EH (cell line): ENCODE results near the gene BLOC1S3.

Source experiments
- DNase-seq: peaks from one replicate; pipeline ENCODE4 v3.0.0-alpha.2; 2015; ENCODE audit warnings: low read depth

Gene BLOC1S3, protein sequence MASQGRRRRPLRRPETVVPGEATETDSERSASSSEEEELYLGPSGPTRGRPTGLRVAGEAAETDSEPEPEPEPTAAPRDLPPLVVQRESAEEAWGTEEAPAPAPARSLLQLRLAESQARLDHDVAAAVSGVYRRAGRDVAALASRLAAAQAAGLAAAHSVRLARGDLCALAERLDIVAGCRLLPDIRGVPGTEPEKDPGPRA

DNA sequence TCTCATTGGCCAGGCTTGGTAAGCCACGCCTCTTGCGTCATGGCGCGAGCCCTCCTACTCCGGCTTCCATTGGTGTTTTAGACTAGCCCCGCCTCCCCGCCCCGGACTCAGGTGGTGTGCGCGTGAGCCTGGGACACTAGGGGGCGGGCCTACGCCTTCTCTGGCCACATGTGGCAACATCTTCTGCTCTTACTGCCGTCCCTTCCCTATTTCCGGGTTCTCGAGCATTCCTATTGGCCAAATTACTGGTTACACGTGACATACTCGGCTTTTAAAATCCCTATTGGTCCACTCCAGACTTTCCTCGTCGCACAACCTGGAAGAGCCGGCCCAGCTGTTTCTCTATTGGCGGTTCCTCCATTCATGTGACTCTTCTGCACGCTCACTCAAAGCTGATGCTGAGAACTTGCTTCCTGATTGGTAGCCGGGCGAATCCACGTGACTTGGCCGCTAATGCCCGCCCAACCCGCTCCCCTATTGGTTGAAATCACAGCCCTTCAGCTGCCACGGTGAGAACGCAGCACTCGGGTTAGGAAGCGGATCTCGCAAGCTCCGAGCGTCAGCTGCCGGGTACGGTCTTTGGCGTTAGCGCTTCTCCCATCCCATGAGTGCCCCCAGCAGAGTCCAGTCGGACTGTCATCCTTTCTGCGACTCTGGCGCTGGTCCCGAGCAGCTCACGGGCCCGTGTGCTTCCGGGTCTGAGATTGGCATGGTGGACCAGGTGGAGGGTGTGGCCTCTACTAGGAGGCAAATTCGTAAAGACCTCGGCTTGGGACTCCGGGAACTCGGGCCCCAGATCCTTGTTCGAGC, at the start of gene BLOC1S3:
Gene BLOC1S3 (plus strand): TSS at position 523 of the 810 bp plus-strand sequence. CDS start 513 bp downstream, outside the sequence.
- DNase-seq = peak; percentile 100

DNA sequence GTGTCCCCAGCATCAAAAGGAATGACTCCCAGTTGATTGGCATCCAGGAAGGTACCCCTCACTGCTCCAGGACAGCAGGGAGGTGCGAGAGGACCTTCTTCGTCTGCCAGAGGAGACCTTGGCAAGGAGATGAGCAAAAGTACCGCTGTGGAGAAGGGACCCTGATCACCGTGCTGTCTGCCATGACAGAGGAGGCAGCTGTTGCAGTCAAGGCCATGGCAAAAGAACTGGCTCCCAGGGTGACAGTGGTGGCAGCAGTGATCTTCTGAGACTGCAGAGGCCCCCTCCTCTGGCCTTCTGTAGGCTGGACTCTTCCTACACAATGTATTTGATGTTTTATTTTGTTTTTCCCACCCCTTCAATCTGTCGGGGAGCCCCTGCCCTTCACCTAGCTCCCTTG, 49.8 kb upstream of the BLOC1S3 start:
- DNase-seq = no peak

DNA sequence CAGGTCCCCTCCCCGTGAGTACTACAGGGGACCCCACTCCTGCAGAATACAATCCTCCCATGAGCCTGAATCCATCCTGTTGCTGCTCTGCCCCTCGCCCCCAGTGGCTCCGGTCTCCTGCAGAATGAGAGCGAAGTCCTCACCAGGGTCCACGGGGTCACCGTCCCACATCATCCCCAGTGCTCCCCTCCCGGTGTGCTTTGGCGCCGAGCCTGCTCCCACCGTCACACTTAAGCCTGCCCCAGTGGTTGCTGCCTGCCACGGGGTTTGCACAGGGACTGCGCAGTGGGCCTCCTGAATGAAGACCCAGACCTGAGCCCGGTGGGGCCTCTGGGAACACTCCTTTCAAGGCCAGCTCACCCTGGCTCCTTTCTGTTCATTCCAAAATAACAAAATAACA, 48.3 kb upstream of the BLOC1S3 start:
- no peak for DNase-seq

DNA sequence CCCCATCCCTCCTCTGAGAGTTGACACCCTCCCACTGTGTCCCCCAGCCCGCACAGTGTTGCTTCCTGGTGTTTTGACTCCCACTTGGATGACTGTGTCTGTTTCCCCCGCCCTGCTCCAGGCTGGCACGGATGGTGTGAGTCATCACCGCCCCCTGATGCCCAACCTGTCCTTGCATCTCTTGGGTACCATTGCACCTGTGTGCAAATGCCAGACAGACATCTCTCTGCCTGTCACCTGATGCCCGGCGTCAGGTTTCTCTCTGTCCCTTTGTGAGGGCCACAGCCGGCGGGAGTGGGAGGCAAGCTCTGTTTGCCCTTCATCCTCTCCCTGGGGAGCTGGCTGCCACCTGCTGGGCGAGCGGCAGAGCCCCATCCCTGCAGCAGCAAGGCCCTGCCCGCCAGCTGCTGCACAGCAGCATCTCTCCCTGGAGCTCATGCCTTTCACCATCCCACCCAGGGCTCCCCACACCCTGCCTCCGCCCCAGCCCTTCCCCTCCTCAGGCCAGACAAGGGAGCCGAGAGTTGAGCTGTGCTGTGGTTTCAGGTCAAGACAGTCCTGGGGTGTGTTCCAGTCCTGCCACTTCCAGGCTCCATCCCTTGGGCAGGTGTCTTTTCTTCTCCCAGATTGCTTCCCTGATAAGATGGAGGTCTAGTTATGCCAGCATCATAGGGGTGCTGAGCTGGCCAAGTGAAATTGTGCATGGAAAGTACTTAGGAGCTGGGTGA, 47.5 kb upstream of the BLOC1S3 start:
- DNase-seq = peak; percentile 28

DNA sequence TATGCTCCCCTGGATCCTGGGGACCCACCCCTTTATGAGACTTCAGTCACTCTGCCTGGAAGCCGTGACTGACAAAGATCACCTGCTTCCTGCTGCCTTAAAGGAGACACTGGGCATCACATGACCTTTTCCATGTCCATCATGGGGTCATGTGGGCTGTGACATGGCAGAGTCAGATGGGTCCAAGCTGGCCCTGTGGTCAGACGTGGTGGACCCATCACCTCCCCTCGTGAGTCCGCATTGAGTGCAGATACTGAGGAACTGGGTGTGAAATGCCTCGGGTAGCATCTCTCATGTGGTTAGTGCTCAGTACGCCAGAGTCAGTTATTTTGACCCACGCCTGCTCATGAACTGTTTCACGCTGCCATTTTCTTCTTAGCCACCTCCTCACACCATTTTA, 44.9 kb upstream of the BLOC1S3 start:
- DNase-seq = no peak

DNA sequence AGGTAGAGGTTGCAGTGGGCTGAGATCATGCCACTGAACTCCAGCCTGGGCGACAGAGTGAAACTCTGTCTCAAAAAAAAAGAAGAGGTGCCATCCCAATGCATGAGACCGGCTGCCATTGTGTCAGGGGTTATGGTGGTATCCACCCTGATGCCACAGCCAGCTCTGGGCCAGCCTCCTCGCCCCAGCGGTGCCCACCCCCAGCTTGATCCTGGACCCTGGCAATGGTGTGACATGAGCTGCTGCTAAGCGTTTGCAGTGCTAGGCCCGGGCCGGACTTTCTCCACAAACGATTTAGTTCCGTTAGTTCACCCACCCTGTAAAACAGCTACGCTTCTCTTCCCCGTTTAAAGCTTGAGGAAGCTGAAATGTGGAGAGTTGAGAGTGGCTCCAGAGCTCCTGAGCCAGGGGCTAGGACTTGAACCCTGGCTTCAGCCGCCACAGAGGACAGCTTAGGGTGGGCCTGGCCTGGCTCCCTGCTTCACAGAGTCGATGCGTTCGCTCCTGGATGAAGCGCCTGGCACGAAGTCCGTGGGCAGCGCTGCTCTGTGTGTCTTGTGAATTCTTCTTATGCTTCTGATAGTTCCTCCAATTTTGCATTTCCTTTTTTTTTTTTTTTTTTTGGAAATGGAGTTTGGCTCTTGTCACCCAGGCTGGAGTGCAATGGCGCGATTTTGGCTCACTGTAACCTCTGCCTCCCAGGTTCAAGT, 43.3 kb upstream of the BLOC1S3 start:
- DNase-seq = no peak

DNA sequence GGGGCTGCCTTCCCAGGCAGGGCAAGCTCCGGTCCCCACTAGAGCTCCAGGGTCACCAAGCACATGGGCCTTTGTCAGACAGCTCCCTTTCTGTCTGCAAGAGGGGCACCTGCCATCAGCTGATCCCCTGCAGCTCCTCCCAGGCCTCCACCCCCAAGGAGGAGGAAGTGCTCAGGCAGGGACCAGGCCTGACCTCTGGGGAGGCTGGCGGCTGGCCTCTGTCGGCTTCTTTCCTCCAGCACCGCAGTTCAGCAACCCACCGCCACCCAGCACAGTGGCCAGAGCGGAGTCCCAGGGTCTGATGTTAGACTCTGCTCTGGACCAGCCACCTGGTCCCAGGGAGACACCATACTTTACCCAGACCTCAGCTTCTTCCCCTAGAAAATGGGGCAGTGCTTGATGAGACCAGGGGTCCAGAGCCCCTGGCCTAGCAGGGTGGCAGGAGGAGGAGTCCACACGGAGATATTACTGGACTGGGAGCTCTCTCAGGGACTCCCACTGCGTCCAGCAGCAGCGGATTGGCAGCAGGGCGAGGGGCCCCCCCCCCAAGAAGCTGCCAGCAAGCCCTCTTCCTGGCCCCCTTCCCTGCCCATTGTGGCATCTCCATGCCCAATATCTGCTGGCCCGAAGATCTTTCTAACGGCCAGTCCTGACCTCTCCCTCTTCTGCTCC, 41.9 kb upstream of the BLOC1S3 start:
- DNase-seq = no peak

DNA sequence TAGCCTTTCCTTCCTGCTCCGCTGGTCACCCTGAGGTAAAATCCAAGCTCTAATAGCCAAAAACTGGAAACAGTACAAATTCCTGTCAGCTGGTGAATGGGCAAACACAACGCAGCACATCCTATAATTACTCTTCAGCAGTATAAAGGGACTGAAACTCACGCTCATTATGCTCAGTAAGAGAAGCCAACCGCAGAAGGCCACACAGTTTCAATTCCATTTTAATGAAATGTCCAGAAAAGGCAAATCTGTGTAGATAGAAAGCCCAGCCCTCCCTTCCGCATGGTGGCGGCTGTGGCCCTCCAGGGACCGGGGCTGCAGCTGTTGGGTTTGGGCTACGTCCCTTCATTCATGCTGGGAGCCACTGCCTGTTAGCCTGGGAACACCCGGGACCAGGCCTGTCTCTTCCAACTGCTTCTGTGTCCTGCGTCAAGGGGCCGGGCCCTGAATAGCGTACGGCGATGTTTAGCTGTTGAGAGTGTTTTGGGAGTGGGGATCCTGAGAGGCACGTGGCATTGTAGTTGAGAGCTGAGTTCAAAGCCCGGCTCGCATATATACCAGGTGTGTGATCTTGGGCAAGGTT, 41.3 kb upstream of the BLOC1S3 start:
- DNase-seq = no peak

DNA sequence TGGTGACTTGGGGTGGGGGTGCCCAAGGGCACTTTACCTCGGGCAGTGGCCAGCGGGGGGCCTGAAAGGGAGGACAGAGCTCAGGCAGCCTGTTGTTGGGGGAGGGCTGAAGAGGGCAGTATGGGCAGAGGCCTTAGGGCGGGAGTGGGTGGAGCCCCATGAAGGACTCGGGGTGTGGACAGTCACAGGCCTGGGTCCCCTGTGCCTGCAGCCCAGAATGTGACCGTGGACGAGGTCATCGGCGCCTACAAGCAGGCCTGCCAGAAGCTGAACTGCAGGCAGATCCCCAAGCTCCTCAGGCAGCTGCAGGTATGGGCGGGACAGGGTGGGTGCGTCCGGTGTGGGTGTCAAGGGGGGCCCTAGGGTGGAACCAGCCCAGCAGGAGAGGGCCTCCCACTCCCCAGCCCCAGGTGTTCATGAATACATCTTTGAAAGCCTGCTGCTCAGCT, 40.3 kb upstream of the BLOC1S3 start:
- no peak for DNase-seq

DNA sequence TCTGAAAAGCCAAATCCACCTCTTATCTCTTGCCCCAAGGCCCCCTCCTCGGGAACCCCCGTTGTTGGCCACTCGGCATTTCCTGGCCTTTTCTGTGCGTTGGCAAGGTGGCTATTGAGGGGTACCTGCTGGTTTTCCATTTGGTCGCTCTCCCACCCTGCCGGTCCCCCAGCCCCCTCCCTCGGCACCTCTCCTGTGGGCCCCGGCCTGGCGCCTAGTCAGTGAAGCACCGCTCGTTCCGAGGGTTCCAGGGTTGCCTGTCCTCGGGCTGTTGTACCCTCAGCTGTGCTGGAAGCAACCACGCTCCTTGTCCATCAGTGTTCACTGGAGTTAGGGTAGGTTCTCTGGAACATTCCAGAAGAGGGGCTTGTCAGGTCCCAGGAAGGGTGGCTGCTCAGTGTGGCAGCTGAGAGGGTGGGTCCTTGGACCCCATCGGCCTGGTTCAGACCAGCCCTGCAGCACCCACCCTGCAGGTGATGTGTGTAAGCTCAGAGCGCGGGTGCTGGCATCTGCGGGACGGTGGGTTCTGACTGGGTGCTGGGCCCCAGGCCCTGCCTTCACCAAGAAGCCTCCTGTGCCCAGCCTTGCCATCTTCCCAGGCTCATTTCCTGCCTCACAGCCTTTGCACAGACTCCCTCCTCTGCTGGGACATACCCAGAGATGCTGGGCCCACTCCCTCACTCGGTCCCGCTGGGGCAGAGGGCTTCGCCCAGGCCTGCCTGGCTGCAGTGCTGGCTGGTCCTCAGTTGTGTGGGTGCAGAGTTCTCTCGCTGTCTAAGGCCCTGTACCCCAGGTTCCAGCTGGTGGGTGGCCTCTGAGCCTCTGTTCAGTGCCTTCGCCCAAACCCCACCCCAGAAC, 39.1 kb upstream of the BLOC1S3 start:
- DNase-seq = no peak

DNA sequence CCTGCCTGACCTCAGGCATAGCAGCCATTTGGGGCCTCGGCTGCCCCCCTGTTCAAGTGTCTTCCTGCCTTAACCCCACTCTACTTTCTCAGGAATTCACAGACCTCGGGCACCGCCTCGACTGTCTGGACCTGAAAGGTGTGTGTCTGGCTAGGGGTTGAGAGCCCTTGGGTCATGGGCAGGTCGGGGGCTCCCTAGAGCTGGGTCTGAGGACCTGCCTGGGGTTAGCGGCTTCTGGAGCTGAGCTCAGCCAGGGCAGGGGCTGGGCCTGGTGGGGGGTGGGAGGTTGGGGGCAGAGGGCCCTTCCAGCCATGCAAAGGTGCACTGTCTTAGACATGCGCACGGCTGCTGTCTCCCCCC, 38.5 kb upstream of the BLOC1S3 start:
- no peak for DNase-seq

DNA sequence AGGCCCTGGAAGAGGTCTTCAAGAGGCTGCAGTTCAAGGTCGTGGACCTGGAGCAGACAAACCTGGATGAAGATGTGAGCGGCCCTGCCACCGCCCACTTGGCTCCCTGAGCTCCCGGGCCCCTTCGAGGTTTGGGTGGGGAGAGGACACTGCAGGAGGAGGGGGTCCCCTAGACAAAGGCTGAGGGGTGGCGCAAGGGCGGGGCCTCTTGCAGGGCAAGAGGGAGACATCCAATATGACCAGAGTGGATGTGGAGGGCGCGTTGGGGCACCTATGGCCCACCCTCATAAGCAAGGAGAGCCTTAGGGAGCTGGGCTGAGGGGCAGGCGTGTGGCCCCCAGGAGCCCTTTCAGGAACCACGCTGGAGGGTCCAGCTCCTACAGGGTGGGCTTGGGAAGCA, 38.1 kb upstream of the BLOC1S3 start:
- no peak for DNase-seq

DNA sequence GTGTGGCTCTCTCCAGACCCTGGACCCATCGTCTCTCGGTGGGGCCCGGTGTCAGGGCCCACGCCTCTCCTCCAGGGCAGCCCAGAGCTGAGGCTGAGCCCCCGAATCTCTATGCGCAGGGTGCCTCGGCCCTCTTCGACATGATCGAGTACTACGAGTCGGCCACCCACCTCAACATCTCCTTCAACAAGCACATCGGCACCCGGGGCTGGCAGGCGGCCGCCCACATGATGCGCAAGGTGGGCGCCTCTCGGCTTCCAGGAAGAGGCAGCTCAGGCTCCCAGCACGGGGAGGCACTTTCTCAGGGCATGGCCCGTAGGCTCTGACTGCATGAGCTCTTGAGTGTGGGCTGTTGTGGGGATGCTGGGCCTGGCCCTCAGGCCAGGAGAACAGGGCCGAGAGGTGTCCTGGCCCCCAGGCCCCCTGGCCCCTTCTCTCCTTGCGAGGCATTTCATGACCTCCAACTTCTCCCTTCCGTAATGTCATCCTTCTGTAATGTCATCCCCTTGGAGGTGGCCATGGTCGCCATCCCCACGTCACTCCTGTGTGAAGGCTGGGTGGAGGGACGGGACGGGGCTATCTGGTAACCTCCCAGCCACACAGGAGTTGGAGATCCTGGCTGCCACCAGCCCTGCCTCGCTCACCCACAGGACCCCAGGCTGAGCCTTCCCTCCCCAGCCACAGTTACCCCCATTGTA, 37.2 kb upstream of the BLOC1S3 start:
- DNase-seq = no peak

DNA sequence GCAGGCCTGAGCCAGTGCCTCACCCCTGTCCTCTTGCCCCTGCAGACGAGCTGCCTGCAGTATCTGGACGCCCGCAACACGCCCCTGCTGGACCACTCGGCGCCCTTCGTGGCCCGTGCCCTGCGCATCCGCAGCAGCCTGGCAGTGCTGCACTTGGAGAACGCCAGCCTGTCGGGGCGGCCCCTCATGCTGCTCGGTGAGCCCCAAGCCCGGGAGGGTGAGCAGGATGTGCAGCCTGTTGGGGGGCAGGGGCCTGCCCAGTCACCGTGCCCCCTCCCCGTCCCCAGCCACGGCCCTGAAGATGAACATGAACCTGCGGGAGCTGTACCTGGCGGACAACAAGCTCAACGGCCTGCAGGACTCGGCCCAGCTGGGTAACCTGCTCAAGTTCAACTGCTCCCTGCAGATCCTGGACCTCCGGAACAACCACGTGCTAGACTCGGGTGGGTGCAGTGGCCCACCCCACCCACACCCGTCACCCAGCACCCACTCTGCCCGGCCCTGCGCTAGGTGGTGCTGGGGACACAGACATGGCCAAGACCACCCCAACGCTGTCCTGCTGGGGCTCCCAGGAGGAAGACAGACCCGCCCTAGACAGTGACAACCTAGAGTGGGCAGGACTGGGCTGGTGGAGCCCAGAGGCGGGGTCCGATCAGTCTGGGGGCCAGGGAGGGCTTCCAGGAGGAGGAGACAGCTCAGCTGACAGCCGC, 36.4 kb upstream of the BLOC1S3 start:
- DNase-seq = no peak

DNA sequence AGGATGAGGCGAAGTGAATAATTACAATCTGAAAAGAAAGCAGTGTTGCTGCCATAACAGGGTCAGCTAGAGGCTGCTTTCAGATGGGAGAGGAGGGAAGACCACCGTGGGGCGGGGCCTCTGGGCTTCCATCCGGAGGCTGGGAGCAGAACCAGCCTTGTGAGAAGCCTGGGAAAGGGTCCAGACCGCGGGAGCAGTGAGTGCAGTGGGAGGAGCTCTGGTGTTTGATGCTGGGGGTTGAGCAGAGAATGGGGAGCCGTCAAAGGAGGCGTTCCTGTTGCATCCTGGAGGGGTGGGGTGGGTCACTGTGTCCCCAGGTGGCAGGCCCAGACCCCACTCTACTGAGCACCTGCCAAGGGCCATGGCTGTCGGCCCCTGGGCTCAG, 35.9 kb upstream of the BLOC1S3 start:
- no peak for DNase-seq

DNA sequence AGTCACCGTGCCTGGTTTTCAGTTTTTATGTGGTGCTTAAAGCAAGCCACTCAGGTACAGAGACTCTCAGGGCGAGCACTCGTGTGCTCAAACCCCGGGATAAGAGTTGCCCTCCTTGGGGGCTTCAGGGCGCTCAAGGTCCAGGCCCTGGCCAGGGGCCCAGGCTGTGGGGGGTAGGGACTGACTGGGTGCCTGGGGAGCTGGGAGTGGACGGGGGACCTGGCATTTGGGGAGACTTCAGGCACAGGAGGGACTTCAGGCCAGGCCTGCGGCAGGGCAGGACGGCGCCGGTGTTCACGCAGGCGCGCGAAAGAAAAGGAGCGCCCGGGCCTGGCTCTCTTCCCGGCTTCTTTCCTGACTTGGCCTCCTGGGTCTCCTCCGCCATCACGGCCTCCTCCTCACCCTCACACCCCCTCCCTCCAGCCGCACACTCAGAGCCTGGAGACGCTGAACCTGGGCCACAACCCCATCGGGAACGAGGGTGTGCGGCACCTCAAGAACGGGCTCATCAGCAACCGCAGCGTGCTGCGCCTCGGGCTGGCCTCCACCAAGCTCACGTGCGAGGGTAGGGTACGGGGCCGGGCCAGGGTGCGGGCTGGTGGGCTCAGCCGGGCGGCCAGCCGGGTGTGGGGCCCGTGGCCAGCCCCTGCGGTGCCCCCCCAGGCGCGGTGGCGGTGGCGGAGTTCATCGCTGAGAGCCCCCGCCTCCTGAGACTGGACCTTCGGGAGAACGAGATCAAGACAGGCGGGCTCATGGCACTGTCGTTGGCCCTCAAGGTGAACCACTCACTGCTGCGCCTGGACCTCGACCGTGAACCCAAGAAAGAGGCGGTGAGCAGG, 33.9 kb upstream of the BLOC1S3 start:
- no peak for DNase-seq

DNA sequence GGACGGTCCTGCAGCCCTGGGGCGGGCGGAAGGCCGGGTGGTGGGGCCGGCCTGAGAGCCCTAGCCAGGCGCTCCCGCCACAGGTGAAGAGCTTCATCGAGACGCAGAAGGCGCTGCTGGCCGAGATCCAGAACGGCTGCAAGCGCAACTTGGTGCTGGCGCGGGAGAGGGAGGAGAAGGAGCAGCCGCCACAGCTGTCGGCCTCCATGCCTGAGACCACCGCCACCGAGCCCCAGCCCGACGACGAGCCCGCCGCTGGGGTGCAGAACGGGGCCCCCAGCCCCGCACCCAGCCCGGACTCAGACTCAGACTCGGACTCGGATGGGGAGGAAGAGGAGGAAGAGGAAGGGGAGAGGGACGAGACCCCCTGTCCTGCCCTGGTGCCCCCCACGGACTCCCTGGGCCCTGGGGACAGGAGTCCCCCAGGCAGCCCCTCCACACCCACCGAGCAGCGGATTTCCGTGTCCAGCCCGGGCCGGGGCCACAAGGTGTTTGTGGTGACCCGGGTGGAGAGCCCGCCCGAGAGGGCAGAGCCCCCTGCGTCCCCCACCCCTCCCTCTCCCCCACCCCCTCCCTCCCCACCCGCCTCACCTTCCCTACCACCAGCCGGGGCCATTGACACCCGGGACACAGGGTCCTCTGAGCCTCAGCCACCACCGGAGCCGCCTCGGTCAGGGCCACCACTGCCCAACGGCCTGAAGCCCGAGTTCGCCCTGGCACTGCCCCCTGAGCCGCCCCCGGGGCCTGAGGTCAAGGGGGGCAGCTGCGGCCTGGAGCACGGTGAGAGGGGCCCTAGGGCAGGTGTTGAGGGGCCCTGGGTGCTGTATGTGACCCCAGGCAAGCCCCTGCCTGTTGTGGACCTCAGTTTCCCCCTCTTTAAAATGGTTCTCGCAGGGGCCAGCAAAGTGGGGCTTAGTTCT, 33.1 kb upstream of the BLOC1S3 start:
- DNase-seq = no peak
